ENCODE results near the gene OS9. TPM values are rescaled to one million over a fixed set of nuclear protein-coding genes. Genes with fewer than 3 reads are reported as not detected.

The OS9 gene
- total RNA-seq, 1 donor from 2014 or later, result 233 TPM

- TF ChIP-seq CTCF (IDR thresholded peaks at IDR 0.05), result no peak
- Histone ChIP-seq H3K4me3 (no peak overlapping the region), H3K27ac (no peak overlapping the region), H3K36me3 (no peaks in the 10 kb centered on the region), H3K27me3 (peaks cover 33% of the 10 kb centered on the region), H3K4me1 (peaks cover 24 to 26% of the 10 kb centered on the region in 2 donors), H3K9me3 (no peaks in the 10 kb centered on the region)
- DNase-seq (ENCODE audit: low spot score in 2 of 2), result no peak
- intact Hi-C loops (cut with DNase I), result no loop called here
These were observed 46.1 kb downstream of the OS9 start for GRCh38 chr12:57739914-57740538.

- intact Hi-C loops (cut with DNase I), result no loop called here
- peaks cover 24 to 31% of the 10 kb centered on the region in 2 donors for H3K4me1 ChIP-seq
- DNase-seq (ENCODE audit: low spot score in 2 of 2), result peak in 1 of 2 donors; percentile 40
- no peaks in the 10 kb centered on the region for H3K9me3 ChIP-seq
- H3K36me3 ChIP-seq, result no peaks in the 10 kb centered on the region
- peaks cover 26% of the 10 kb centered on the region for H3K27me3 ChIP-seq
- H3K4me3 ChIP-seq, result peak overlapping the region in 1 of 2 donors; percentile 37
- no peak for TF ChIP-seq CTCF (IDR thresholded peaks at IDR 0.05)
- no peak overlapping the region for H3K27ac ChIP-seq
These were observed 46.9 kb downstream of the OS9 start for GRCh38 chr12:57740656-57741412.

- intact Hi-C loops (cut with DNase I), result no loop called here
- no peak for DNase-seq (ENCODE audit: low spot score in 2 of 2)
- TF ChIP-seq CTCF (IDR thresholded peaks at IDR 0.05), result no peak
- Histone ChIP-seq H3K9me3 (no peaks in the 10 kb centered on the region), H3K27me3 (peaks cover 26% of the 10 kb centered on the region), H3K36me3 (no peaks in the 10 kb centered on the region), H3K27ac (no peak overlapping the region), H3K4me3 (peak overlapping the region in 1 of 2 donors; percentile 37), H3K4me1 (peaks cover 18 to 31% of the 10 kb centered on the region in 2 donors)
These were observed 47.5 kb downstream of the OS9 start for GRCh38 chr12:57741413-57741789.

- DNase-seq (ENCODE audit: low spot score in 2 of 2), result no peak
- H3K27ac ChIP-seq, result no peak overlapping the region
- H3K4me1 ChIP-seq, result peaks cover 17 to 29% of the 10 kb centered on the region in 2 donors
- no peak for TF ChIP-seq CTCF (IDR thresholded peaks at IDR 0.05)
- H3K9me3 ChIP-seq, result no peaks in the 10 kb centered on the region
- H3K27me3 ChIP-seq, result peaks cover 22% of the 10 kb centered on the region
- intact Hi-C loops (cut with DNase I), result no loop called here
- H3K36me3 ChIP-seq, result peaks cover under 1 to 4% of the 10 kb centered on the region in 2 donors
- peak overlapping the region in 1 of 2 donors; percentile 37 for H3K4me3 ChIP-seq
These were observed 48.2 kb downstream of the OS9 start for GRCh38 chr12:57741844-57742738.

GRCh38 chr12:57743769-57744168, 49.8 kb downstream of the OS9 start:
- no peak for TF ChIP-seq CTCF (IDR thresholded peaks at IDR 0.05)
- H3K4me1 ChIP-seq, result peaks cover under 1 to 12% of the 10 kb centered on the region in 2 donors
- intact Hi-C loops (cut with DNase I), result loop anchor here (1.0 to 2.0 kb wide), 3 partner anchors 9 to 50 kb away; partner anchors contain the start of gene CDK4
- H3K36me3 ChIP-seq, result peaks cover 14 to 21% of the 10 kb centered on the region in 2 donors
- no peak for DNase-seq (ENCODE audit: low spot score in 2 of 2)
- peak overlapping the region in 1 of 2 donors; percentile 77 for H3K4me3 ChIP-seq
- H3K27ac ChIP-seq, result peak overlapping the region in 1 of 2 donors; percentile 98
- no peaks in the 10 kb centered on the region for H3K9me3 ChIP-seq
- peaks cover 5% of the 10 kb centered on the region for H3K27me3 ChIP-seq

All from ascending aorta (tissue), 2 donors.